C1 segment of cervical spinal cord (tissue), 14 donors: ENCODE data around the gene IGSF23.
"Not testable (repeated sequence)": the region's sequence is repeated elsewhere in the genome, so short reads cannot be mapped to it uniquely, and the experiment has no call there.

Experiments used
- DNase-seq, 14 donors: peaks; one replicate each; lab custom pipeline; 2025; lab: John Stamatoyannopoulos, UW

IGSF23 gene

DNA sequence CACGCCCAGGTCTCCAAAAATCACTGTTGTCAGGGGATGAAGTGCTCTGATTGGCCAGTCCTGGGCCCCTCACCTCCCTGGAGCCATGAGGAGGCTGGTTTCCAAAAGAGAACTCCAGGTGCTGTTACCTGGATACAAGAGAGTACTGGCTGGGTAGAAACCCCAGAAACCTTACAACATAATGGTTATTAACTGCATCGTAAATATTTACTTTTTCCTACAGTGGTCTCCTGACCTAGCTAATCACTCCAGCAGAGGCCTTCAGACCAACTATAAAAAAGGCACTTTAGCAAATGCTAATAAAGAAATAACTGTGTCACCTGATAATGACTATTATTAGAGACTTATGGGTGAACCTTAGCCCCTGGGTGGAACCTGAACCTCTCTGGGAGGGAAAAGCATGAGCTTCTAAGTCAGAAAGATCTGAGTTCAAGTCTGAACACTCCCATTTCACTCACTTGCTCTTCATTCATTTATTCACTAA, 1.5 kb upstream of the IGSF23 start:
- no peak for DNase-seq

DNA sequence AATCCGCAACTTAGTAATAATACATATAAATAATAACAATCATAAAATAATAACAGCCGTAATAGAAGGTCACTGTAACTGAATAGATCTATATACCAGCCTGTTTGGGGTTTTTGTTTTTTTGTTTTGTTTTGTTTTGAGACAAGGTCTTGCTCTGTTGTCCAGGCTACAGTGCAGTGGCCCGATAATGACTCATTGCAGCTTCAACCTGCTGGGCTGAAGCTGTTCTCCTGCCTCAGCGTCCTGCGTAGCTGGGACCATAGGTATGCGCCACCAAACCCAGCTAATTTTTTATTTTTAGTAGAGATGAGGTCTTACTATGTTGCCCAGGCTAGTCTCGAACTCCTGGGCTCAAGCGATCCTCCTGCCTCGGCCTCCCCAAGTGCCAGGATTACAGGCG, 950 bp downstream of the IGSF23 start:
- DNase-seq, result no peak

DNA sequence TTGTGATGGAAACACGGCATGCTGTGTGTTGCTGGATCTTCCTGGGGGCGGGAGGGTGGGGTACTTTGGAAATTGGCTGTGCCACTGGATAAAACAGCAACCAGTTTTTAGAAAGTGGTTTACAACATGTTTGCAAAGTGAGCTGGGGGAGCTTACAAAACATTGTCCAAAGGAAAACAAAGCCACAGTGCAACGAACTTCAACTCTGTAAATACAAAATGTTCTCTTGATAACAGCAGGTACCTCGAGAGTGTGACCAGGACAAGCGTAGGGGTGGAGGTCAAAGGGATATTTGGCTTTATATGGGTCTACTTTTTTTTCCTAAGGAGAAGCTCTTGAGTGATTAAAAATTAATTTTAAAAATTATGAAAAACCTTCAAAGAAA, 2.5 kb downstream of the IGSF23 start:
- DNase-seq, result no peak

DNA sequence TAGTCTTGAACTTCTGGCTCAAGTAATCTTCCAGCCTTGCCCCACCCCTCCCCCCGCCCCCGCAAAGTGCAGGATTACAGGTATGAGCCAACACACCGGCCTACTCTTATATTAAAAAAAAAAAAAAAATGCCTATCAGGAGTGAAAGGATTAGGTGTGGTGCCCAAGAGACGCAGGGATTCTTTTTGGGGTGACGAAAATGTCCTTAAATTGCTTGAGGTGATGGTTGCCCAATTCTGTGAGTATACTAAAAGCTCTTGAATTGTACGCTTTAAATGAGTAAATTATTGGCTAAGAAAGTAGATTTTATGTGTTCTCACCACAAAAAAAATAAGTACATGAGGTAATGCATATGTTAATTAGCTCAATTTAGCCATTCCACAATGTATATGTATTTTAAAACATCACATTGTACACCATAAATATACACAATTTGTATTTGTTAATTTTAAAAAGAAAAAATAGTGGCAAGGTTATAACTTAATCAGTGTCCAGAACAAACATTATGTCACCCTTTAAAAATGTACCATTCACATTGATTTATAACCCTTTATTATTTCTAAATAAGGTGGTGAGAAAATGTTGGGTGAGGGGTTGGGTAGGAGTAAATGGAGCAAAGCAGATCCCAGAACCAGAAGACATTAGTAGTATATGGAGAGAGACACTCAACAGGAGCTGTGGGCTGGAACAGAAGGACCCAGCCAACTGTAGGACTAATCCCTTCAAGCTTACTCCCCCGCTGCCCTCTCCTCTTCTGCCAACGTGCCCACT, 3.9 kb downstream of the IGSF23 start:
- DNase-seq, result no peak

DNA sequence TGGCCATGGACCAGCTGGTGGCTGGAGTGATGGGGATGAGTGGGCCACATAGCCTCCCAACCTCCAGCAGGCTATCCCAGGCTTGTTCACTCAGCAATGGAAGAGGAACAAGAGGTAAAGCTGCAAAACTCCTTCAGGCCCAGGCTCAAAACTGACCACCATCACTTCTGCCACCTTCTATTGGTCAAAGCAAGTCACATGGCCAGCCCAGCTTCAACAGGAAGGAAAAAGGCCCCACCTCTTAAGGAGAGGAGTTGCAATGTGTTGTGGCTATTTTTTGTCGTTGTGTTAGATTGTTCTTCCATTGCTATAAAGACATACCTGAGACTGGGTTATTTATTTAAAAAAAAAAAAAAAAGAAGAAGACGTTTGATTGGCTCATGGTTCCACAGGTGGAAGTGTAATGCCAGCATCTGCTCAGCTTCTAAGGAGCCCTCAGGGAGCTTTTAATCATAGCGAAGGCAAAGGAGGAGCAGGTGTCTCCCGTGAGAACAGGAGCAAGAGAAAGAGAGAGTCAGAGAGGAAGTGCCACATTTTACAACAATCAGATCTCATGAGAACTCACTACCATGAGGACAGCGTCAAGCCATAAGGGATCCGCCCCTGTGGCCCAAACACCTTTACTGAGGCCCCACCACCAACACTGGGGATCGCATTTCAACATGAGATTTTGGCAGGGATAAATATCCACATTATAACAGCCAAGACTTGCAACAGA, 5.4 kb downstream of the IGSF23 start:
- no peak for DNase-seq

DNA sequence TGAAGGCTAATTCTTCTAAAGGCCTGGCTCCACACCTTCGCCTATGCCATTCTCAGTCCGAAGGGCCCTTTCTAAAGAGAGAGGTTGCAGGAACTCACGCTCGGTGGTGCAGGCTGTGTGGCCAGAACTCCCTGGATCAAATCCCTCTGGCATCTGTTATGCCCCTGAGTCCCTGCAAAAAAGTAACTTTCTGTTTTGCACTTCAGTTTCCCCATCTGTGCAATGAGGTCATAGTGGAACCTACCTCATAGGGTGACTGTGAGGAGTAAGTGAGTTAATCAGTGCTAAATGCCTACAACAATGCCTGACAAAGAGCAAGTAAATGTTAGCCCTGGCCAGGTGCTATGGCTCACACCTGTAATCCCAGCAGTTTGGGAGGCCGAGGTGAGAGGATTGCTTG, 7.3 kb downstream of the IGSF23 start:
- no peak for DNase-seq

DNA sequence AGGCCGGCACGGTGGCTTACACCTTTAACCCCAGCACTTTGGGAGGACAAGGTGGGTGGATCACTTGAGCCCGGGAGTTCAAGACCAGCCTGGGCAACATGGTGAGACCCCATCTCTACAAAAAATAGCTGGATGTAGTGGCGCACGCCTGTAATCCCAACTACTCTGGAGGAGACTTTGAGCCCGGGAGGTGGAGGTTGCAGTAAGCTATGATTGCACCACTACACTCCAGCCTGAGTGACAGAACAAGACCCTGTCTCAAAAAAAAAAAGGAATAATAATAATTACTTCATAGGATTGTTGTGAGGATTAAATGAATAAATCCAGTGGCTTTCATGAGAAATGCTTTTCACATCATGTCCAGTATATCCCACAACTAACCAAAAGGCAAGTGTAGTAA, 8.0 kb downstream of the IGSF23 start:
- no peak for DNase-seq

DNA sequence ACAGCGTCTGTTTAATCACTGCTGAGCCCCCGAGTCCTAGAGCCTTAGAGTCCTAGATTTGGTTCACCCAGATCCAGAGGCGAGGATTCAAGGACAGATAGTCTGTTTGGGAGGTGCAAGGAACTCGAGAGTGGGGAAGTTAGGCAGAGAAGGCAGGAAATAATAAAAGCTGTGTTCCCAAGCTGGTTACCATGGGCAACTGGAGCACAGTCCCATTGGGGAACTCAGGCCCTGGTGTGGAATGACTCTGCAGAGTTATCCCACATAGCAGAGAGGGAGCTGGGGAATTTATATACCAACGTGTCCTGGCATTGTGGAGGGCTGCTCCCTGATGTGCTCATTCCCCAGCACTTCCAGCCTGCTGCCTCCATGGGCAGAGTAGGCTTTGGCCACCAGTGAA, 9.7 kb downstream of the IGSF23 start:
- no peak for DNase-seq

DNA sequence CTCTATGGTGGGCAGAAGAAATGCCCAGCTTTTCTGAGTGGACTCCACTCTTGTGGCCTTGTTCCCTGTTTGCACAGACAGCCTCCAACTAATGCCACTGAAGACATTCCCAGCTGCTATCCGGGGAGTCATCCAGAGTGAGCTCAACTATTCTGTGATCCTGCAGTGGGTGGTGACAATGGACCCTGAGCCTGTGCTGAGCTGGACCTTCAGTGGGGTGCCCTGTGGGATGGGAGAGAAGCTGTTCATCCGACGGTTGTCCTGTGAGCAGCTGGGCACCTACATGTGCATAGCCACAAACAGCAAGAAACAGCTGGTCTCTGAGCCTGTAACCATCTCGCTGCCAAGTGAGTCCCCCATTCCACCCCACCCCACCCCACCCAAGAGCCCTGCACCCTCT, 10.3 kb downstream of the IGSF23 start:
- no peak for DNase-seq

DNA sequence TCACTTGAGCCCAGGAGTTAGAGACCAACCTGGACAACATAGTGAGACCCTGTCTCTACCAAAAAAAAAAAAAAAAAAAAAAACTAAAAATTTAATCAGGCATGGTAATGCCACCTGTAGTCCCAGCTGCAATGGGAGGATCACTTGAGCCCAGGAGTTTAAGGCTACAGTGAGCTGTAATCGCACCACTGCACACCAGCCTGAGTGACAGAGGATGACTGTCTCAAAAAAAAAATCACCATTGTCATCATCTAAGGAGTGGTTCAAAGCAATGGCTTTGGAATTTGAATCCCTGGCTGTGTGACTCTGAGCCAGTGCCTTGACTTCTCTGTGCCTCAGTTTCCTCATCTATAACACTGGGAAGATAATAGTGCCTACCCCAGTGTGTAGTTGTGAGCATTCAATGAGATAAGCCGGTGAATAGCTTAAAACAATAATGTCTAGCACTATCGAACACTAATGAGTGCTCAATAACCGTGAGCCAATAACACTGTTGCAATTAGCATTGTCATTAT, 11.5 kb downstream of the IGSF23 start:
- no peak for DNase-seq

DNA sequence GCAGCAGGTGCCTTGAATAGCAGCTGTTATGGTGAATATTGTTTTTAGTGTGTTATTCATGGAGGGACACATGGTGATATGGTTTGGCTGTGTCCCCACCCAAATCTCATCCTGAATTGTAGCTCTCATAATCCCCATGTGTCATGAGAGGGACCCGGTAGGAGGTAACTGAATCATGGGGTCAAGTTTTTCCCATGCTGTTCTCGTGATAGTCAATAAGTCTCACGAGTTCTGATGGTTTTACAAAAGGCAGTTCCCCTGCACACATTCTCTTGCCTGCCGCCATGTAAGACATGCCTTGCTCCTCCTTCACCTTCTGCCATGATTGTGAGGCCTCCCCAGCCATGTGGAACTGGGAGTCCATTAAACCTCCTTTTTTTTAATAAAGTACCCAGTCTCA, 12.3 kb downstream of the IGSF23 start:
- DNase-seq, result not testable (repeated sequence)

DNA sequence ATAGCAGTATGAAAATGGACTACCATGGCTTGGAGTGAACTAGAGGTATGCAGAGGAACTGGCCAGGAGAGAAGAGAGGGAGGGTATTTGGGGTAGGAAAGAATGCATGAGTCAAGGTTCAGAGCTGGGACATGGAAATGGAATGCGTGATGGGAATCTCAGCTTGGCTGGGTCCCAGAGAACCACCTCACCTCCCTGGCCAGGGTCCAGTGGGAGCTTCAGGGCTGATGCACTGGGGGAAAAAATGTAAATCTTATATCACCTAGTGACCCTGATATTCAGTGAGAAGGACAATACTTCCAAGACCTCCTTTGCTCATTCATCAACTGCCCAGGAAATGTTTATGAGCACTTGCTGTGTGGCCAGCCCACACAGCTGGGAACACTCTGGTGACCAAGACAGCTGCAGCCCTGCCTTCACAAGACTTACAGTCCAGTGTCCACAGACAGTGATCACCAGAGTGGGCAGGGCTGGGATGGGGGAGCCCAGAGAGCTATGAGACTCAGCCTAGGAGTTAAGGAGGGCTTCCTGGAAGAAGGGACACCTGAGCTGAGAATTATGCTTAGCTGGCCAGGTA, 12.8 kb downstream of the IGSF23 start:
- no peak for DNase-seq

DNA sequence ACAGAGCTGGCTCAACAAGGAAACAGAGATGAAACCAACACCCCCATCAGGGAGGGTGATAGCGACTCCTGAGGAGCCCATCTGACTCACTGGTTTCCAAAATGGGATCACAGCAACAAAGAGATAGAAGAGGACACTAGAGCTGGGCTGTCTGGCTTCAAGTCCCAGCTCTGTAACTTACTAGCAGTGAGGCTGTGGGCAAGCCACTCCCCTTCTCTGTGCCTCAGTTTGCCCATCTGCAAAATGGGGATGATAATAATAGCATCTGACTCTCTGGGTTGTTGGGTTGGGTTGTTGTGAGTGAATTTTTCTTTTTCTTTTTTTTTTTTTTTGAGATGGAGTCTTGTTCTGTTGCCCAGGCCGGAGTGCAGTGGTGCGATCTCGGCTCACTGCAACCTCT, 14.3 kb downstream of the IGSF23 start:
- no peak for DNase-seq

DNA sequence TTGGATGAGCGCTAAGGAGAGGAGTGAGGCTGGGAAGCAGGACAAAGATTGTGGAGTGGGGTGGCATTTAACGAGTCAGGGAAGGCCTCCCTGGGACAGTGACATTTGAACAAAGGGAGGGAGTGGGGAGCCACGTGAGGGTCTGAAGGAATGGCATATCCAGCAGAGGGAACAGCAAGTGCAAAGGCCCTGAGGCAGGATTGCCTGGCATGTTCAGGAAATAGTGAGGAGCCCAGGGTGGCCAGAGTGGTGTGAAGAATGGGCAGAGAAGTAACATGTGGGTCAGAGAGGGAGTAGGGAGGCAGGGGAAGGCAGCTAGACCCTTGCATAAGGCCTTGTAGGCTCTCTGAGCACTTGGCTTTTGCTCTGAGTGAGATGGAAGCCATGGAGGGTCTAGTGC, 15.4 kb downstream of the IGSF23 start:
- DNase-seq, result no peak

DNA sequence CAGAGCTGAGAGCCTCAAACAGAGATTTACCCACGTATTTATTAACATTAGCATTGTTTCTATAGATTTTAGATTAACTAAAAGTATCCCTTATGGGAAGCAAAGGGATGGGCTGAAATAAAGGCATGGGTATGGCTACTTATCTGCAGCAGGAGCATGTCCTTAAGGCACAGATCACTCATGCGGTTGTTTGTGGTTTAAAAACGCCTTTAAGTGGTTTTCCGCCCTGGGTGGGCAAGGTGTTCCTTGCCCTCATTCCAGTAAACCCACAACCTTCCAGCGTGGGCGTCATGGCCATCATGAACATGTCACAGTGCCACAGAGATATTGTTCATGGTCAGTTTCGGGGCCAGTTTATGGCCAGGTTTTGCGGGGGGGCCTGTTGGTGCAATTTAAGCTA, 18.2 kb downstream of the IGSF23 start:
- not testable (repeated sequence) for DNase-seq

DNA sequence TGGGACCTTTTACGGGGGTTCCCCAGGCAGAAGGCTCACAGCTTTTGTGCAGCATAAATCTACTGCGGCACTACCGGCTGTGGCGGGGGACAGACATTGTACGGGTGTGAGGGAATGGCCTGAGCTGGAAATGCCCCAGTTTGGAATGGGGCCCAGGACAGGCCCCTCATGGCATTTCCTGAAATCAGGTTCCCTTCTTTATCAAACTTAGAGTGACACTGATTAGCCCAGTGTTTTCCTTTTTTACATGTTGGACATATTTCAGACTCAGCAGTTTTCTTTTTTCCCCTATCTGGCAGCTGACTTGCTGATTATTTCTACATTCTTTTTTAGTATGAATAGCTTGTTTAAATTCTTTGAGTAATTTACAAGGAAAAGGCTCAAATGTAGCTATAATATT, 20.7 kb downstream of the IGSF23 start:
- DNase-seq, result not testable (repeated sequence)

DNA sequence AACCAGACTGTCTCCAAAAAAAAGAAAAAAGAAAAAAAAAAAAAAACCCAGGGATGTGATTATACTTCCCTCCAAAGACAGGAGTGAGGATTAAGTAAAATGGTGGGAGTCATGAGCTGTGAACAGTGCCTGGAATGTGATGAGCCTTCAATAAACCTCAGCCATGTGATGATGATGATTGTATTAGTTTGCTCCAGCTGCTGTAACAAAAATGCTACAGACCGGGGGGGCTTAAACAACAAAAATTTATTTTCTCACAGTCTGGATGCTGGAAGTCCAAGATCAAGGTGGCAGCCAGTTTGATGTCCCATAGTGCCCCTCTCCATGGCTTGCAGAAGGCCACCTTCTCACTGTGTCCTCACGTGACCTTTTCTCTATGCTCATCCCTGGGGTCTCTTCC, 21.4 kb downstream of the IGSF23 start:
- no peak for DNase-seq

DNA sequence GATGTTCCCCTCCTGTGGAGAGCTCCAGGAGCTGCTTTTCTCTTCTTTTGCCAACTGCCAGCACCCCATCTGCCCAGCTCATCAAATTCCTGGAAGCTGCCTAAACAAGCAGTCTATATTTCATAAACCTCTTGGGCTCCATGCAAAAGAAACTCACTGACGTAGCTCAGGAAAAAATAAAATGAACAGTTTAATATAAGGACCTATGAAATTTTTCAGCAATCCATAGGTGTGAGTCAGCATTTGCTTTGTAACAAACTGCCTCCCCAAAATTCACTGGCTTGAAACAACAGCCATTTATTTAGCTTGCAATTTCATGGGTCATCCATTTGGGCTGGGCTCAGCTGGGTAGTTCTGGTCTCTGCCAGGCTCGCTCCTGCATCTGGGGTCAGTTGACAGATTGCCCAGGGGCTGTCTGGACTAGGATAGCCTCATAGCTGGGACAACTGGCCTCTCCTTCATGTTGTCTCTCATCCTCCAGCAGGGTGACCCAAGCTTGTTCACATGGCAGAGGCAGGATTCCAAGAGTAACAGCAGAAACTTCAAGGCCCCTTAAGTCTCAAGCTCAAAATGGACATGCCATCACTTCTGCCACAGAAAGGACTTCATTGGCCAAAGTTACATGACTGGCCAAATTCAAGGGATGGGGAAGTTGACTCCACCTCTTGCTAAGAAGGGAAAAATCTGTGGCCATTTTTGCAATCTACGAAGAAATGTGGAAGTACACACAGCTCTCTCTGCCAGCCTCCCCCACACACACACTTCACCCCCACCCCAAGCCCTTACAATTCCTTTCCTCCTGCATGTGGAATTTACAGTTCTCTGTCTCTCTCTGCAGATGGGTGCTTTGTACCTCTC, 22.4 kb downstream of the IGSF23 start:
- no peak for DNase-seq

DNA sequence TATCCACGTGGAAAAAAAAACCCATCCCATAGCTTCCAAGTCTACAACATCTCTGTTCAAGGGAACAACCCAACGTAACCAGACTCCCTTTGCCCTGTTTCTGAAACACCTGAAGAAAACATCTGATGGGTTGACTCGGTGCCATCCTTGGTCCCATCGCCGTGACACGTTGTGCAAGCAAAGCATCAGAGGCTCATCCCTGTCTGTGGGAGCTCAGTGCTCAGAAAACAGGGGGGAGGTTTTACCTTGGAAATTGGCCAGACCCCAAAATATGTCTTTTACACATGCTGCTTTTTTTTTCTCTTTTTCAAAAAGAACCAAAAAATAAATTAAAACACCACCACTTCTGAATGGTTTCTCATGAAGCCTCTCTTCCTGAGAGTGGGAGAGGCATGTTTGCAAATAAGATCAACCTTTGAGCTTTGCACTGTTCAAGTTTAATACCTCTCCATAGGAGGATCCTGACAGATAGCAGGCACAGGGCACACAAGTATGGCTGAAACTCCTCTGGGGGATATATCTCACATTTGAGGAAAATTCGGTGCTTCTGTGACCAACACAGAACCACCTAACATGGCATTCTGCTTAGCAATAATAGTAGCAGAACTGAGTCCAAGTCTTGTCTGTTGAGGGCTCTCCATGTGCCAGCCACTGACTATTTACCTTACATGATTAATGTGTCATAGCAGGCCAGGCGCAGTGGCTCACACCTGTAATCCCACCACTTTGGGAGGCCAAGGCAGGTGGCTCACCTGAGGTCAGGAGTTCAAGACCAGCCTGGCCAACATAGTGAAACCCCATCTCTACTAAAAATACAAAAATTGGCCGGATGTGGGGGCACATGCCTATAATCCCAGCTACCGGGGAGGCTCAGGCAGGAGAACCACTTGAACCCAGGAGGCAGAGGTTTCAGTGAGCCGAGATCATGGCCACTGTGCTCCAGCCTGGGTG, 23.4 kb downstream of the IGSF23 start:
- DNase-seq, result no peak

DNA sequence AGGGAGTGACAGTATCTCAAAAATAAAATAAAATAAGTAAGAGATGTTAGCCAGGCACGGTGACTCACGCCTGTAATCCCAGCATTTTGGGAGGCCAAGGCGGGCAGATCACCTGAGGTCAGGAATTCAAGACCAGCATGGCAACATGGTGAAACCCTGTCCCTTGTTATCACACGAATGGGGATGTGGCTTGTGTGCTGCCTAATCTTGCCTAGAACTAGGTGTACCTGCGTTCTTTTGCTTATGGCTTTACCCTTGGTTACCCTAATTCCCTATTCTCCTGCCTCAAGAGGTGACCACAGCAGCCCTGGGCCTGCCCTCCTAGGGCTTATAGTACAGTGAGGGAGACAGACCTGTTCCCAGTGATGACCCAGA, 24.0 kb downstream of the IGSF23 start:
- DNase-seq, result no peak

DNA sequence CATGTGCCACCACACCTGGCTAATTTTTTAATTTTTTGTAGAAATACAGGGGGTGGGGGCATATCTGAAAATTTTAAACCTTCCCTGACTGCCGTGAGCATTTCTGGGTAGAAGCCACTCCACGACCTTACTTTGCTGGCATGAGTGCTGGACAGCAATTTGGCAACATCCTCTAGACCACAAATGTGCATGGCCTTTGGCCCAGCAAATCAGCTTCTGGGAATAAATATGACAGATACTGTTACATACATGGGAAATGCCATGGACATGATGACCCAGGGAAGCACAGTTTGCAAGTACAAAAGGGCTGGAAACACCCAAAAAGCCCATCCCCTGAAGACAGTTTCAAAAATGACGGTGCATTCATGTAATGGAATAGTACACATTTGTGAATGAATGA, 27.2 kb downstream of the IGSF23 start:
- DNase-seq, result no peak
